Hepatocyte (in vitro differentiated cells): ENCODE measurements around the gene DNAH3. TPM values are rescaled to one million over a fixed set of nuclear protein-coding genes. Genes with fewer than 3 reads are reported as not detected.
"Not testable (repeated sequence)": the region's sequence is repeated elsewhere in the genome, so short reads cannot be mapped to it uniquely, and the experiment has no call there.

Source experiments
- DNase-seq: peaks from one replicate; pipeline ENCODE4 v3.0.0-alpha.2; 2016; ENCODE audit warnings: low spot score
- H2AFZ ChIP-seq: fragments of 200-600 bp; sonication (generic); 2 replicates; pipeline ENCODE4 v1.6.0; 2016; ENCODE audit warnings: antibody characterized with exemption, mild to moderate bottlenecking
- H3K27ac ChIP-seq: fragments of 200-600 bp; sonication (generic); 2 replicates; pipeline ENCODE4 v1.5.1; 2016; ENCODE audit warnings: mild to moderate bottlenecking
- H3K27me3 ChIP-seq: fragments of 200-600 bp; sonication (generic); 2 replicates; pipeline ENCODE4 v1.6.1; 2016
- H3K36me3 ChIP-seq: fragments of 200-600 bp; sonication (generic); replicated peaks from 2 replicates; pipeline ENCODE4 v1.5.1; 2016; ENCODE audit warnings: low read depth; ENCODE audit not compliant: insufficient read depth
- H3K4me1 ChIP-seq: fragments of 200-600 bp; sonication (generic); 2 replicates; pipeline ENCODE4 v1.5.1; 2016; ENCODE audit warnings: mild to moderate bottlenecking, moderate library complexity; ENCODE audit not compliant: insufficient read depth
- H3K4me2 ChIP-seq: fragments of 200-600 bp; sonication (generic); 2 replicates; pipeline ENCODE4 v1.6.0; 2016
- H3K4me3 ChIP-seq: fragments of 200-600 bp; sonication (generic); 2 replicates; pipeline ENCODE4 v1.5.1; 2016; ENCODE audit warnings: mild to moderate bottlenecking
- H3K79me2 ChIP-seq: fragments of 200-600 bp; sonication (generic); 2 replicates; pipeline ENCODE4 v1.6.0; 2017; ENCODE audit warnings: mild to moderate bottlenecking
- H3K9me2 ChIP-seq: fragments of 200-600 bp; sonication (generic); replicated peaks from 2 replicates; pipeline ENCODE4 v1.6.0; 2017; ENCODE audit warnings: mild to moderate bottlenecking; ENCODE audit not compliant: insufficient read depth
- H3K9me3 ChIP-seq: fragments of 200-600 bp; sonication (generic); 2 replicates; pipeline ENCODE4 v1.5.1; 2016; ENCODE audit warnings: low read depth, mild to moderate bottlenecking
- H4K20me1 ChIP-seq: fragments of 200-600 bp; sonication (generic); 2 replicates; pipeline ENCODE4 v1.6.0; 2016; ENCODE audit warnings: mild to moderate bottlenecking; ENCODE audit not compliant: insufficient read depth, poor library complexity, severe bottlenecking
- CTCF ChIP-seq: fragments of 200-600 bp; sonication (generic); IDR thresholded peaks from 2 replicates; pipeline ENCODE4 v1.5.1; 2016; ENCODE audit warnings: antibody characterized with exemption, mild to moderate bottlenecking; ENCODE audit not compliant: poor library complexity
- EZH2 ChIP-seq: fragments of 200-600 bp; sonication (generic); IDR thresholded peaks from 2 replicates; pipeline ENCODE4 v1.6.1; 2016; ENCODE audit warnings: antibody characterized with exemption, mild to moderate bottlenecking, borderline replicate concordance
- EZH2phosphoT487 ChIP-seq: fragments of 200-600 bp; sonication (generic); IDR thresholded peaks from one replicate; pipeline ENCODE4 v1.6.1; 2018; ENCODE audit warnings: antibody characterized with exemption, mild to moderate bottlenecking, low read depth, moderate library complexity; ENCODE audit not compliant: unreplicated experiment, severe bottlenecking
- WGBS: methylation state at CpG from one replicate; pipeline ENCODE4 v1.1.6; 2016; ENCODE audit warnings: low lambda C conversion rate; ENCODE audit errors: missing lambda C conversion rate; 5-methylcytosine and 5-hydroxymethylcytosine counted together
- polyA plus RNA-seq: library from polyadenylated mRNA; unstranded; fragments of >200 nt; fragmentation: Nextera tagmentation; extraction: Ambion mirVana; gene quantifications from 2 replicates; pipeline ENCODE4 v1.2.1, GENCODE V29; 2016
- total RNA-seq: library from RNA; depleted of rRNA; stranded (reverse); fragments of >200 nt; gene quantifications from 2 replicates; pipeline ENCODE4 v1.2.3, GENCODE V29; 2014

Gene DNAH3
- total and polyA plus RNA-seq, 2 experiments from 2014 or later = 0.33 to 0.37 TPM

- Histone ChIP-seq H3K27ac (no peak overlapping the region), H2AFZ (no peak overlapping the region), H3K4me1 (peaks cover 8% of the 10 kb centered on the region)
Observed at GRCh38 chr16:21156767-21157467, 6.3 kb upstream of the DNAH3 start.

GRCh38 chr16:21156011-21156410 is 5.4 kb upstream of the DNAH3 start:
- not testable (repeated sequence) for H3K4me1 ChIP-seq, H3K9me2 ChIP-seq, H4K20me1 ChIP-seq, H2AFZ ChIP-seq, H3K27me3 ChIP-seq, H3K36me3 ChIP-seq, H3K4me2 ChIP-seq, H3K9me3 ChIP-seq, H3K4me3 ChIP-seq, DNase-seq, H3K79me2 ChIP-seq, H3K27ac ChIP-seq
- WGBS = 76% methylated on average over 1 of the region's 1 CpG

More at GRCh38 chr16:21156767-21157467, 6.3 kb upstream of the DNAH3 start:
- TF ChIP-seq CTCF (peak; percentile 76), EZH2 (no peak)
- Histone ChIP-seq H3K36me3 (no peaks in the 10 kb centered on the region), H3K79me2 (no peaks in the 10 kb centered on the region), H3K27me3 (no peaks in the 10 kb centered on the region), H3K4me2 (no peak overlapping the region), H4K20me1 (no peaks in the 10 kb centered on the region), H3K9me3 (no peaks in the 10 kb centered on the region), H3K9me2 (no peaks in the 10 kb centered on the region), H3K4me3 (no peak overlapping the region)
- peak; percentile 80 for DNase-seq
- WGBS = 59% methylated on average over 6 of the region's 6 CpGs

- not testable (repeated sequence) for H4K20me1 ChIP-seq, H3K79me2 ChIP-seq, H3K4me2 ChIP-seq, H3K4me1 ChIP-seq, H3K27ac ChIP-seq, H3K27me3 ChIP-seq, H2AFZ ChIP-seq, DNase-seq, H3K9me2 ChIP-seq, H3K36me3 ChIP-seq, H3K9me3 ChIP-seq, H3K4me3 ChIP-seq
- WGBS = 92% methylated on average over 11 of the region's 11 CpGs
Observed at GRCh38 chr16:21153124-21153729, 2.6 kb upstream of the DNAH3 start.

- H3K27ac ChIP-seq, H4K20me1 ChIP-seq, H3K9me2 ChIP-seq, H3K4me3 ChIP-seq, H3K27me3 ChIP-seq, H3K9me3 ChIP-seq, H3K36me3 ChIP-seq, DNase-seq, H3K4me1 ChIP-seq, H3K79me2 ChIP-seq, H2AFZ ChIP-seq: not testable (repeated sequence)
- 72% methylated on average over 36 of the region's 51 CpGs for WGBS
- peak overlapping the region; percentile 20 for H3K4me2 ChIP-seq
Observed at GRCh38 chr16:21152160-21153030, 1.7 kb upstream of the DNAH3 start.

- DNase-seq = no peak
- Histone ChIP-seq H3K4me3 (no peak overlapping the region), H3K27ac (no peak overlapping the region), H3K79me2 (no peaks in the 10 kb centered on the region), H3K27me3 (no peaks in the 10 kb centered on the region), H3K9me2 (no peaks in the 10 kb centered on the region), H3K9me3 (no peaks in the 10 kb centered on the region), H3K36me3 (no peaks in the 10 kb centered on the region), H2AFZ (no peak overlapping the region), H3K4me1 (no peaks in the 10 kb centered on the region), H3K4me2 (no peak overlapping the region), H4K20me1 (no peaks in the 10 kb centered on the region)
- WGBS = 61% methylated on average over 5 of the region's 5 CpGs
- no peak for TF ChIP-seq CTCF
- no peak for TF ChIP-seq EZH2phosphoT487
- no peak for TF ChIP-seq EZH2
Observed at GRCh38 chr16:21145738-21146137, 4.9 kb downstream of the DNAH3 start.
